HG03280 (cell line): ENCODE measurements around the gene DNM1.

Experiments used
- ATAC-seq: cut with Tn5 transposase; IDR thresholded peaks from one replicate; pipeline ENCODE4 v1.9.1; 2021; ENCODE audit warnings: mild to moderate bottlenecking, moderate library complexity; ENCODE audit not compliant: unreplicated experiment

The DNM1 gene

GRCh38 chr9:128298535-128299482 is 95.6 kb downstream of the DNM1 start:
- ATAC-seq, result no peak

- no peak for ATAC-seq
Observed at GRCh38 chr9:128304136-128304970, 101.2 kb downstream of the DNM1 start.
